GM18505 (cell line): ENCODE results near the gene CANT1.
"Not testable (repeated sequence)": the region's sequence is repeated elsewhere in the genome, so short reads cannot be mapped to it uniquely, and the experiment has no call there.

Source experiments
- ATAC-seq: cut with Tn5 transposase; IDR thresholded peaks from one replicate; pipeline ENCODE4 v1.9.1; 2021; ENCODE audit not compliant: unreplicated experiment
- POLR2A ChIP-seq: IDR thresholded peaks from 4 replicates; pipeline ENCODE4 v1.6.1; 2011; ENCODE audit warnings: borderline replicate concordance; ENCODE audit not compliant: insufficient read depth, insufficient read length; ENCODE audit errors: extremely low read depth

CANT1 gene

DNA sequence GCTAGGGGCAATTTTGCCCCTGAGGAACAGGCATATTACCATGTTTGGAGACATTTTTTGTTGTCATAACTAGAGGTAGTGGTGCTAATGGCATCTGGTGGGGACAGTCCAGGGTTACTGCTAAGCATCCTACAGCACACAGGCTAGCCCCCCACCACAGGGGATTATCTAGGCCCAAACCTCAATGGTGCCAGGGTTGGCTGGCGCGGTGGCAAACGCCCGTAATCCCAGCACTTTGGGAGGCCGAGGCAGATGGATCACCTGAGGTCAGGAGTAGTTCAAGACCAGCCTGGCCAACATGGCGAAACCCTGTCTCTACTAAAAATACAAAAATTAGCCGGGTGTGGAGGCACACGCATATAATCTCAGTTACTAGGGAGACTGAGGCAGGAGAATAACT is 29.6 kb upstream of the CANT1 start:
- ATAC-seq = no peak
- TF ChIP-seq POLR2A = no peak

DNA sequence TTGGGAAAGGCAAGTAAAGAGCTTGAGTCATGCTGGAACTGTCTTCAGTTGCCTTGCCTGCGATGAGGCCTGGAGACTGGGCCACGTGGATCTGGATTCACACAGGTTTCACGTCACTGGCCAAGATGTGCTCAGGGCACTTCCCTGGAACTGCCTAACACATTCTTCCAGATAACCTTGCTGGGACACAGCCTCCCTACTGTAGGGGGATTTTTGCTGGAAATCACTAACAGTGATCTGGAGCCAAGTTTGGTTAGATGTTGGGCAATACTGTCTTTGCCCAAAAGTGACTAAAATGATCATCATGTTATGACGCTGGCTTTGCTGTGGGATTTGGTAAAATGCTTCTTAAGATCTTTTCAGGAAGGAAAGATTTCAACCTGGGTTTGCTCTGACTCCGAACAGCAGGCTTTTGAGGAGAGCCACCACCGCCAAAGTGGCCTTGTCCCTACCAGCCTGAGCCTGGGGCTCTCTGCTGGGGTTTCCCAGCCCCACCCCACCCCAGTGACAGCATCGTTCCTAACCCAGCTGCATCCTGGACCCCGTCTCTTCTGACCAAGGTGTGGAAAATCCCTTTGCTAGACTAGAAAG is 29.1 kb upstream of the CANT1 start:
- ATAC-seq = no peak
- no peak for TF ChIP-seq POLR2A

DNA sequence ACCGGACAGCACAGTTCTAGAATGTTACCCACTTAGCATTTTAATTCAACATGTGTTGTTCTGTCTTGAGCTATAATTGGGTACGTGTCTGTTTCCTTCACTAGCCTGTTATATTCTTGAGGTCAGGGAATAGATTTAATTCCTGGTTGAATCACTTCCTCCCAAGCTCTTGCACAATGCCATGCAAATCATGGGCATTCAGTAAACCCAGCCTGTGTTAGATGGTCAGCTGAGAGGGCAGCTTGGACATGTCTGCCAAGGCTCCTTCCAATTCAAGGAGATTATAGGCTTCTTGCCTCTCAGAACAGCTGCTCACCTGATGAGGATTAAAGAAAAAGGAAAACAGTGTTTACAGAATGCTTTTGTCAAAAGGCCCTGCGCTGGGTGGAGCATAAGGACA is 27.0 kb upstream of the CANT1 start:
- no peak for ATAC-seq
- no peak for TF ChIP-seq POLR2A

DNA sequence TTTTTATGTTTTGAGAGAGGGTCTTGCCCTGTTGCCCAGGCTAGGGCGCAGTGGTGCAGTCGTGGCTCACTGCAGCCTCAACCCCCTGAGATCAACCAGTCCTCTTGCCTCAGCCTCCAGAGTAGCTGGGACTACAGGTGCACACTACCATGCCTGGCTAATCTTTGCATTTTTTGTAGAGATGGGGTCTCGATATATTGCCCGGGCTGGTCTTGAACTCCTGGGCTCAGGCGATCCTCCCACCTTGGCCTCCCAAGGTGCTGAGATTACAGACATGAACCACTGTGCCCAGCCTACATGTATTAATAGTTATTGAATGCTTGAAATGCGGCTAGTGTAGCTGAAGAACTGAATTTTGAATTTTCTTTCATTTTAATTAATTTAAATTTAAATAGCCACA is 26.6 kb upstream of the CANT1 start:
- TF ChIP-seq POLR2A = no peak
- no peak for ATAC-seq

DNA sequence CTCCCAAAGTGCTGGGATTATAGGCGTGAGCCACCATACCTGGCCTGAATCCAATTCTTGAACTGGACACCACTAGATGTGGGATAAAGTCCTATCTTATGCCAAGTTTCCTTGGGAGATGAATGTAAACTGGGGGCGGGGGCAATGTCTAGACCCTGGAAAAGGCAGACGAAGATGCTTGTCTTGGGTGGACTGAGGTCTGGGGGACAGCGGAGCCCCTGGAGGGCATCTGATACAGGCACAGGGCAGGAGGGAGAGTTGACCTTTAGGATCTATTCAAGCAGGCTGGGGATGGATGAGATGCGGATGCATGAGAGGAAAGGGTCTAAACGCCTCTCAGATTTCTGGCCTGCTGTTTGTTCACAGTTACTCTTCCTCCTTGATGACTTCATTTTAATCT is 26.1 kb upstream of the CANT1 start:
- no peak for TF ChIP-seq POLR2A

DNA sequence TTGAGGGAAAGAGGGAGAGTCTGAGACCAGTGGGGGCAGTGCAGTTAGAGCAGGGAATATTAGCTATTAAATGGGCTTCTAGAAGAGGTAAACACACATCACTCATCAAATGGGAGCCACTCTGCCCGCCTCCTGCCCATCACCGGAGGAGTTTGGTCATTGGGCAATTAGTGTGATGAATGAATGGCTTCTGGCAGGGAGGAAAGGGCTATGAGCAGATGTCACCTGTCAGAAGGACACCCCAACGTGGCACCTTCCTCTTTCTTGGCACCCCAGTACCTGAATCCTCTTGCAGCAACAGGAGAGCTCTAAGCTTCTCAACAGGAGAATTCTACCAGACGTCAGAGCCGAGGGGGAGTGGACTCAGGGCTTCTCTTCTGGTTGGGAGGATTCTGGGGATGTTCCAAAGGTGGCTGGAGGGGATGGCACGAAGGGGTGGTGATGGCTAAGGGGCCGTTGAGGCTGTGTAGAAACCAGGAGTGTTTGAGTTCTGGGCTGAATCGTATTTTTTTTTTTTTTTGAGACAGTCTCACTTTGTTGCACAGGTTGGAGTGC is 25.4 kb upstream of the CANT1 start:
- TF ChIP-seq POLR2A = no peak
- ATAC-seq = no peak

More for the DNA sequence above, 26.1 kb upstream of the CANT1 start:
- ATAC-seq = no peak

DNA sequence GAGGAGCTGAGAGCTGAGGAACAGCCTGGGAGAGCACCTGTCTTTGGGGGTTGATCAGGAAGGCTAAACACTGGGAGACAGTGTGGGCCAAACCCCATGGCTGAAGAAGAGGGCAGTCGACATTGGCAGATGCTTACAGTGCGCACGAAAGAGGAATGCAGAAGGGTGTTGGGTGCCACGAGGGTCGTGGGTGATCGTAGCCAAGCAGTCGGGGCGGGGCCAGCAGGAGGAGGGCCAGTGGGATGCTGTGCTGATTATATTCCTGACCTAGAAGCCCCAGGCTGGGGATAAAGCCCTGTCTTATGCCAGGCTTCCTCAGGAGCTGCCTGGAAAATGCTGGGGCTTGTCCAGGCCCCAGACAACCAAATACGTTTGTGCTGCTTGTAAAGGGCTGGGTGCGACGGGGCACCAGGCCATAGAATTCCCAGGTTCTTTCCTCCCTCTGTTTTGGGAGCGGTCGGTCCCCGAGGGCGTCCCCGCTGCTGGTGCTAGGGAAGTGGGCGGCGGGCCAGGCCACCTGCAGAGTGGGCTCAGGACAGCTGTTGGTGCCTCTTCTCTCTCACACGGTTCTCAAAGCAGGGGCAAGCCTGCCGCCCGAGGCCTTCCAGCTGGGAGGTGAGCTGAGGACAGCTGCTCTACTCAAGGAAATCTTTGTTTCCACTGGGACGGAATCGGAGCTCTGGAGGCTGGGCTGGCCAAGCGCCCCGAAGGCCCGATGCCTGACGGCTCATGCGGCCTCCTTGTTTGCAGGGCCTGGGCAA is 24.4 kb upstream of the CANT1 start:
- TF ChIP-seq POLR2A = no peak
- ATAC-seq = no peak

DNA sequence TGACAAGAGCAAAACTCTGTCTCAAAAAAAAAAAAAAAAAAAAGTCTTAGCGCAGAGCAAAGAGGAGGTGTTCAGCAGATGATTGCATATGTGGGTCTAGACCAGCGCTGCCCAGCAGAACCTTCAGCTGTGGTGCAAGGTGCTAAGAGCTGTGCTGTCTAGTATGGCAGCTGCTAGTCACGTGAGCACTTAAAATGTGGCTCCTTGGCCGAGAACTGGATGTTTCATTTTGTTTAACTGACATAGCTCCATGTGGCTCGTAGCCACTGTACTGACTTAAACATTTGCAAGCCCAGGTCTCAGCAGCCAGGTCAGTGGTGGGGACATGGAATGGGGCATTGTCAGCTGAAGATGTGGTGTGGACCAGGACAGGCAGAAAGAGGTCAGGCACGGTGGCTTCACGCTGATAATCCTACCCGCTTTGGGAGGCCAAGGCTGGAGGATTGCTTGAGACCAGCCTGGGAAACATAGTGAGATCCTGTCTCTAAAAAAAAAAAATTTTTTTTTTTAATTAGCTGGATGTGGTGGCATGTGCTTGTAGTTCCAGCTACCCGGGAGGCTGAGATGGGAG is 23.6 kb upstream of the CANT1 start:
- no peak for TF ChIP-seq POLR2A
- ATAC-seq = no peak

DNA sequence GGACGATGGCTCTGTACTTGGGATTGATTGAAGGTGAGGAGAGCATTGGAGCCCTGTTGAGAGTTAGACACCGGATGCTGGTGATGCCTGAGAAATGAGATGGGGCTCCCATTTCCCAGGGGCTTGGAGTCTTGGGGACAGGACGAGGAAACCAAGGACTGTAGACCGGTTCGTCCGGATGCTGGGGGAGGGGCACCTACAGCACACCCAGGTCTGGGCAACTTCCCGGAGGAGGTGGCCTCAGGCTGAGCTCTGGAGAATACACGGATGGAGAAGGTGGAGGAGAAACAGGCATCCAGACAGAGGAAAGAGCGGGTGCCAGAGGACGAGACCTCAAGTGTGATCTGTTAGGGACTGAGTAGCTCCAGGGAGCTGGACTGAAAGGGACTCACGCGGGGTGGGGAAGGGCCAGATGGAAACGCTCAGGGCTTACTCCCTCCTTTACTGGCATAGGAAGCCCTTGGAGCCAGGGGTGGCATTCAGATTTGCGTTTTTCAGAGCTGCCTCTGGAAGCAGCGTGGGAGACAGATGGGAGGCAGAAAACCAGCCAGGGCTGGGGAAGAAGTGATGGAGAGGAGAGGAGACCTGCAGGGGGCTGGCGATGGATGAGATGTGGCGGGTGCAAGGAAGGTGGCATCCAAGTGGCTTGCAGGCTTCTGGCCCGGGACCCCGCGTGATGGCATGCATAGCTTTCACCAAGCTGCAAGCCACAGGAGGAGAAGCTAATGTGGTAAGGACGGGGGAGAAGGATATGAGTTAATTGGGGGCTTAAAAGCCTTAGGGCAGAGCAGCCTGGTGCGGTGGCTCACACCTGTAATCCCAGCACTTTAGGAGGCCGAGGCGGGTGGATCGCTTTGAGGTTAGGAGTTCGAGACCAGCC is 22.7 kb upstream of the CANT1 start:
- ATAC-seq = no peak
- TF ChIP-seq POLR2A = no peak

DNA sequence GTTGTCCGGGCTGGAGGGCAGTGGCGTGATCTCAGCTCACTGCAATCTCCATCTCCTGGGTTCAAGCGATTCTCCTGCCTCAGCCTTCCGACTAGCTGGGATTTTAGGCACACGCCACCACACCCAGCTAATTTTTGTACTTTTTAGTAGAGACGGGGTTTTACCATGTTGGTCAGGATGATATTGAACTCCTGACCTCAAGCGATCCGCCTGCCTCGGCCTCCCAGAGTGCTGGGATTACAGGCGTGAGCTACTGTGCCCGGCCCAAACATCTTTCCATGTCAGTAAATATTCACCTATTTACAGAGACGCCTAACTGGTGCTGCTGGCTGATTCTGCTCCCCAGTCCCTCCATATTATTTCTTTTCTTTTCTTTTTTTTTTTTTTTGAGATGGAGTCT is 21.1 kb upstream of the CANT1 start:
- not testable (repeated sequence) for ATAC-seq

DNA sequence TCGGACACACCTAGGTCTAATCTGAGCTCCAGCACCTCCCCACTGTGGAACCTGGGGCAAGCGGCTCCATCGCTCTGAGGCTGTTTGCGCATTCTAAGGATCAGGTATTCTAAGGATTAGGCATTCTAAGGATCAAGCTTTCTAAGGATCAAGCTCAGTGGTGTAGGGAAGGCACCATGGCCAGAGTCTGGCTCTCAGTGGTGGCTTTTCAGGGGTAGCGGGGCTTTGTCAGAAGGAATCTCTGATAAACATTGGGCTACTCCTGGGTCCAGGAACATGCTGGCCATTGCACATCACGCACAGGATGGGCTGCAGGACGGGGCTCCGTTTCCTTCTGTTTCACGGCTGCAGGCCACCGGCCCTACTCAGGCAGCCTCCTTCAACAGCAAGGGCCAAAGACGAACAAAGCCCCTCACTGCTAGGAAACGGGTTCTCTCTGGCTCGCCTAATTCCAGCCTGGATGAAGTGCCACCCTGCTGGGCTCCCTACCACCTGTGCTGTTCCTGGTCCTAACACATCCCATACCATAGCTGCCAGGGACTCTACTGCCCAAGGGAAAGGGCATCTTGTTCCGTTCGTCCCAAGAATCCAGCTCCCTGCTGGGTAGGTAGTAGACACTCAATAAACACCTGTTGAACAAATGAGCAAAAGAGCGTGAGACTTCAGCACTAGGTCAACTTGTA is 19.9 kb upstream of the CANT1 start:
- TF ChIP-seq POLR2A = no peak
- no peak for ATAC-seq

DNA sequence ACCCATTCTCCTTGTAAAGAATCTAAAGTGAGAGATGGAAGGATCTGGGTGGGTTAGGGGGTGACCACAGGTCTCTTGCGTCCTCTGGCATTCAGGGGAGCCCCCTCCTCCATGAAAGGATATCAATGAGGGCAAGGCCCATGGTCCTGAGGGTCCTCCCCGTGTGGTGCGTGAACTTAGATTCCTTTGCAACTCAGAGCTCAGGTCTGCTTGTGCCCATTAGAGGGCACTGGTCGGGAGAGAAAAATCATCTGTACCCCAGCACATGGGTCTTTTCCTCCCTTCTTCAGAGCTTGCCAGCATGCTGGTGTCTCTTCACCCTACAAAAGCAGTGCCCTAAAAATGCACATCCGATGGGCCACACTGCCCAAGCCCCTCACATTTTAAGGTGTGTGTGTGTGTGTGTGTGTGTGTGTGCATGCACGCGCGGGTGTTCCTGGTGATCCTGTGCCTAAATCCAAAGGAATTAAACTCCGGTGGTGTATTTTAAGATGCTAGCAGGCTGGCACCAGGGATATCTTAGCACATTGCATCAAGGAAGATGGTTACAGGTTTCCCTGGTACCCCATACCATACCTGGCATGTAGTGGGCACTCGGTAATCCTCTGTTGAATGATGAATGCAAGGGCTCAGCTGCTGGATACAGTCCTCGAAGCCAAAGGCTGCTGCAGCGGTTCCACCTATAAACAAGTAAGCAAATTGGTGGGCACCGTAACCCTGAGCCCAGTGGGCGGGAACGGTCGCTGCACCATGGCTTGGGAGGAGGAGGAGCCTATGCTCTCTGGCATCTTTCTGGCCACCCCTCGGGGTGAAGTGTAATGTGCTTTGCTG is 19.1 kb upstream of the CANT1 start:
- TF ChIP-seq POLR2A = no peak
- ATAC-seq = no peak
